T47D (cell line): ENCODE measurements around the gene MCM7.
A peak's percentile ranks its signal among the peaks of the same experiment; 100 is the strongest.

Source experiments
- DNase-seq, 2 experiments: peaks; one replicate each; pipeline versions ENCODE4 v3.0.0 to v3.0.0-alpha.2; 2011 to 2012; ENCODE audit warnings: low read depth in 1 of 2, low spot score in 1 of 2
- JUND ChIP-seq: IDR thresholded peaks from 2 replicates; pipeline ENCODE4 v1.6.1; 2012; ENCODE audit warnings: low read depth
- in situ Hi-C: cut with HindIII; loops from 2 replicates; pipeline ENCODE4 v1.10.0; 2016; ENCODE audit warnings: low sequenced_read_pairs, low pct_unique_long_range_greater_than_20kb

MCM7 gene

GRCh38 chr7:100118388-100119071 is 17.3 kb upstream of the MCM7 start:
- DNase-seq: no peak
- TF ChIP-seq JUND: no peak
- in situ Hi-C loops: no loop called here

- DNase-seq: no peak
- in situ Hi-C loops: no loop called here
- TF ChIP-seq JUND: no peak
Observed at GRCh38 chr7:100115026-100115425, 13.8 kb upstream of the MCM7 start.

GRCh38 chr7:100111914-100112313 is 10.7 kb upstream of the MCM7 start:
- DNase-seq: no peak
- no peak for TF ChIP-seq JUND
- in situ Hi-C loops: no loop called here

DNA sequence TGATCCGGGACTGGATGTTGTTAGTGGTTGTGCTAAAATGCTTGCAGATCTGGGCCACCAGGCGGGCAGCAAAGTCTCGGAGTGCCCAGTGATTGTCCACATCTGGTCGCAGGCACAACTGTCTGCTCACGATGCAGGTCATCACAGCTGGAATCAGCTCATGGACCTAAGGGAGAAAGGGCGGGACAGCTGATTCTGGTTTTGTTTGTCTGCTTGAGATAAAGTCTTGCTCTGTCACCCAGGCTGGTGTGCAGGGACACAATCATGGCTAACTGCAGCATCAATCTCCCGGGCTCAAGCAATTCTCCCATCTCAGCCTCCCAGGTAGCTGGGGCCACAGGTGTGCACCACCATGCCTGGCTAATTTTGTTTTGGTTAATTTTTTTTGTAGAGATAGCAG is 10.0 kb upstream of the MCM7 start:
- DNase-seq: no peak
- in situ Hi-C loops: no loop called here
- no peak for TF ChIP-seq JUND

GRCh38 chr7:100109521-100110163 is 8.4 kb upstream of the MCM7 start:
- in situ Hi-C loops: no loop called here
- DNase-seq: no peak
- TF ChIP-seq JUND: no peak

DNA sequence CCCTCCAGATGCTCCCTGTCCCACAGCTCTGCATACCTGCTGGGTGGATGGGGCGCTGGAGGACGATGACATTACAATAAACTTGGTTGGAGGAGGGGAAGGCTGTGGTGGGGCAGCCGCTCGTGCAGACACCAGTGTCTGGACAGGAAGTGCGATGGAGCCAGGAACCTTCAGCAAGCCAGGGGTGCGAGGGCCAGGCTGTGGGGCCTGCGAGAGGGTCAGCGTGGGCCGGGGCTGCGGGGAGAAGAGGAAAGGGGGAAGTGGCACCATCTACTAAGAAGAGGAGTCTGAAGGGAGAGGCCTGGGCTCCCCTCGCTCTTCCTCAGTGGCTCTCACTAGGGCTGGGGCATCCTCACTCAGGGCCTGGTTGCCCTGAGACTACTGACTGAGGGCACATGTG is 6.7 kb upstream of the MCM7 start:
- in situ Hi-C loops: no loop called here
- DNase-seq: no peak
- no peak for TF ChIP-seq JUND

GRCh38 chr7:100107125-100107737 is 6.0 kb upstream of the MCM7 start:
- in situ Hi-C loops: no loop called here
- no peak for DNase-seq

GRCh38 chr7:100106633-100107032 is 5.4 kb upstream of the MCM7 start:
- DNase-seq: no peak
- no peak for TF ChIP-seq JUND
- in situ Hi-C loops: no loop called here

More at GRCh38 chr7:100107125-100107737, 6.0 kb upstream of the MCM7 start:
- no peak for TF ChIP-seq JUND

- in situ Hi-C loops: no loop called here
- TF ChIP-seq JUND: no peak
- no peak for DNase-seq
Observed at GRCh38 chr7:100105534-100105933, 4.3 kb upstream of the MCM7 start.

DNA sequence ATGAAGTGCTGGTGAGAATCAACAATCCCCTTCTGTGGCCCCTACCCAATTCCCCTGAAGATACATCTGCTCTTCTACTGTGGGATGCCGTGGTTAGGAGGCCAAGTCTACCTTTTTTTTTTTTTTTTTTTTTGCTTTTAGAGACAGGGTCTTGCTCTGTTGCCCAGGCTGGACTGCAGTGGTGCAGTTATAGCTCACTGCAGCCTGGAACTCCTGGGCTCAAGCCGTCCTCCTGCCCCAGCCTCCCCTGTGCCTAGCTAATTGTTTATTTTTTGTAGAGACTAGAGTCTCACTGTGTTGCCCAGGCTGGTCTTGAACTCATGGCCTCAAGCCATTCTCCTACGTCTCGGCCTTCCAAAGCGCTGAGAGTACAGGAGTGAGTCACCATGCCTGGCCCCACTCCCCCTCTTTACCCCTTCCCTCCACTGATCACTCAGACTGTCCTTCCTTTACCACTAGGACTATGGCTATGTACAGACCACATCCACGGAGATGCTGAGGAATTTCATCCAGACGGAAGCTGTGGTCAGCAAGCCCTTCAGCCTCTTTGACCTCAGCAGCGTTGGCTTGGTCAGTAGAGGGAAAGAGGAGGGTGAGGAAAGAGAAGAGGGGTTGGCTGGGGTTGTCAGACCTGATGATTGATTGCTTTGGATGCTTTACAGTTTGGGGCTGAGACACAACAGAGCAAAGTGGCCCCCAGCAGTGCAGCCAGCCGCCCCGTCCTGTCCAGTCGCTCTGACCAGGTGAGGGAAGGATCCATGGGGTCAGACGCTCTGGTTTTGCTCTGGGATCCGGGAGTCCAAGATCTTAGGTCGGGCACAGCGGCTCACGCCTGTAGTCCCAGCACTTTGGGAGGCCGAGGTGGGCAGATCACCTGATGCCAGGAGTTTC is 2.0 kb upstream of the MCM7 start:
- no peak for TF ChIP-seq JUND
- in situ Hi-C loops: no loop called here
- DNase-seq: no peak

- in situ Hi-C loops: no loop called here
- peak; percentile 88 to 96 for DNase-seq
- no peak for TF ChIP-seq JUND
Observed at GRCh38 chr7:100100420-100101015, 679 bp downstream of the MCM7 start.

DNA sequence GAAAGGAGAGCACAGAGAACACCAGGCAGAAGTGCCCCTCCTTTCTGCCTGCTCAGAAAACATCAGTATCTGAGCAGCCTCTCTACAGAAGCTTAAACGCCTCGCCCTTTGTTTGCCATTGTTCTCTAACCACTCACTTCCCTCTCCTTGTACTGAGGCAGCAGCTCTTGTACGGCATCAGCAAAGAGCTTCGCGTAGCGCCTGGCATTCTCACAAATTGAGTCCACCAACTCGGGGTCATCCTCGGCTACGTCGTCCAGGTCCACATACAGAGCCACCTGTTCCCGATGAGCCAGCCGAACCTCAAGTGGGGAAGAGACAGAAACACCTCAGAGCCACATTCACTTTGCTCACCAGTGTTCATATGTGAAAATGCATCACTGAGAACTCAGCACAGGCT is 1.7 kb downstream of the MCM7 start:
- no peak for TF ChIP-seq JUND
- no peak for DNase-seq

More for the DNA sequence above, 1.7 kb downstream of the MCM7 start:
- in situ Hi-C loops: no loop called here
